Spinal cord (tissue), 10 donors: ENCODE results near the gene LMBR1. TPM values are rescaled to one million over a fixed set of nuclear protein-coding genes. Genes with fewer than 3 reads are reported as not detected.

Experiments
- DNase-seq, 6 donors: peaks; one replicate each; pipeline versions ENCODE4 v3.0.0 to v3.0.0-alpha.2; 2013 to 2015; ENCODE audit warnings: low spot score in 6 of 6, low read depth in 4 of 6
- H3K27ac ChIP-seq: one replicate; pipeline ENCODE4 v1.5.1; 2013; ENCODE audit warnings: low read depth, low read length, control low read depth
- H3K27me3 ChIP-seq: one replicate; pipeline ENCODE4 v1.6.1; 2013; ENCODE audit warnings: low read length; ENCODE audit not compliant: control insufficient read depth, insufficient read depth
- H3K36me3 ChIP-seq: one replicate; pipeline ENCODE4 v1.6.1; 2013; ENCODE audit warnings: low read length; ENCODE audit not compliant: control insufficient read depth, insufficient read depth
- H3K4me1 ChIP-seq: one replicate; pipeline ENCODE4 v1.6.1; 2013; ENCODE audit warnings: low read length; ENCODE audit not compliant: control insufficient read depth, insufficient read depth
- H3K4me3 ChIP-seq: one replicate; pipeline ENCODE4 v1.5.1; 2013; ENCODE audit warnings: low read depth, low read length, control low read depth
- H3K9me3 ChIP-seq: one replicate; pipeline ENCODE4 v1.6.1; 2013; ENCODE audit warnings: low read length; ENCODE audit not compliant: control insufficient read depth, insufficient read depth
- WGBS: methylation state at CpG from one replicate; pipeline ENCODE4 v1.1.5; 2013; ENCODE audit warnings: missing lambda C conversion rate; ENCODE audit not compliant: insufficient coverage; 5-methylcytosine and 5-hydroxymethylcytosine counted together
- polyA plus RNA-seq, 2 donors: library from polyadenylated mRNA; unstranded; fragments of 120-200 nt; gene quantifications; one replicate each; pipeline ENCODE4 v1.2.1, GENCODE V29; 2013; ENCODE audit not compliant: insufficient read length in 2 of 2
- total RNA-seq, 2 donors: library from RNA; depleted of rRNA in 1 of 2; stranded (reverse); fragments of 120-200 nt in 1 of 2; fragments of >200 nt in 1 of 2; gene quantifications; one replicate each; pipeline versions ENCODE4 v1.2.3 to v1.2.4, GENCODE V29; 2013 to 2014
- donor health status: healthy.

LMBR1 gene
- total and polyA plus RNA-seq, 4 donors, result 54.9 to 164 (median 64.1) TPM

GRCh38 chr7:156661637-156662036, 231.3 kb downstream of the LMBR1 start:
- no peak for DNase-seq
- Histone ChIP-seq H3K36me3 (no peaks in the 10 kb centered on the region), H3K27me3 (no peaks in the 10 kb centered on the region), H3K4me3 (no peak overlapping the region), H3K27ac (no peak overlapping the region), H3K9me3 (no peaks in the 10 kb centered on the region), H3K4me1 (peaks cover 2% of the 10 kb centered on the region)
- WGBS, result no CpG with 5 or more reads among the region's 5 CpGs

GRCh38 chr7:156659961-156660360, 233.0 kb downstream of the LMBR1 start:
- 72% methylated on average over 10 of the region's 11 CpGs for WGBS
- no peaks in the 10 kb centered on the region for H3K27me3 ChIP-seq
- DNase-seq, result no peak
- H3K27ac ChIP-seq, result no peak overlapping the region
- H3K36me3 ChIP-seq, result no peaks in the 10 kb centered on the region
- no peaks in the 10 kb centered on the region for H3K9me3 ChIP-seq
- H3K4me1 ChIP-seq, result peaks cover 4% of the 10 kb centered on the region
- no peak overlapping the region for H3K4me3 ChIP-seq

GRCh38 chr7:156659203-156659602, 233.8 kb downstream of the LMBR1 start:
- H3K27ac ChIP-seq, result no peak overlapping the region
- no peaks in the 10 kb centered on the region for H3K36me3 ChIP-seq
- no peak for DNase-seq
- WGBS, result no CpG with 5 or more reads among the region's 6 CpGs
- peaks cover 4% of the 10 kb centered on the region for H3K4me1 ChIP-seq
- H3K9me3 ChIP-seq, result no peaks in the 10 kb centered on the region
- no peaks in the 10 kb centered on the region for H3K27me3 ChIP-seq
- H3K4me3 ChIP-seq, result no peak overlapping the region

- no peaks in the 10 kb centered on the region for H3K9me3 ChIP-seq
- DNase-seq, result no peak
- H3K27ac ChIP-seq, result no peak overlapping the region
- no peak overlapping the region for H3K4me3 ChIP-seq
- H3K4me1 ChIP-seq, result peaks cover 4% of the 10 kb centered on the region
- no peaks in the 10 kb centered on the region for H3K36me3 ChIP-seq
- 90% methylated on average over 2 of the region's 4 CpGs for WGBS
- no peaks in the 10 kb centered on the region for H3K27me3 ChIP-seq
These were observed 235.3 kb downstream of the LMBR1 start for GRCh38 chr7:156657681-156658080.

GRCh38 chr7:156656598-156656997, 236.4 kb downstream of the LMBR1 start:
- DNase-seq, result peak in 2 of 6 donors; percentile 4 to 5
- WGBS, result 35% methylated on average over 6 of the region's 7 CpGs
- Histone ChIP-seq H3K4me3 (no peak overlapping the region), H3K27me3 (no peaks in the 10 kb centered on the region), H3K27ac (no peak overlapping the region), H3K4me1 (peaks cover 4% of the 10 kb centered on the region), H3K9me3 (no peaks in the 10 kb centered on the region), H3K36me3 (no peaks in the 10 kb centered on the region)

- H3K36me3 ChIP-seq, result no peaks in the 10 kb centered on the region
- no CpG with 5 or more reads among the region's 4 CpGs for WGBS
- no peak overlapping the region for H3K4me3 ChIP-seq
- H3K9me3 ChIP-seq, result no peaks in the 10 kb centered on the region
- no peak overlapping the region for H3K27ac ChIP-seq
- no peak for DNase-seq
- H3K4me1 ChIP-seq, result peaks cover 4% of the 10 kb centered on the region
- no peaks in the 10 kb centered on the region for H3K27me3 ChIP-seq
These were observed 237.0 kb downstream of the LMBR1 start for GRCh38 chr7:156655983-156656382.

GRCh38 chr7:156655251-156655650, 237.7 kb downstream of the LMBR1 start:
- Histone ChIP-seq H3K4me1 (peaks cover 4% of the 10 kb centered on the region), H3K27ac (no peak overlapping the region), H3K9me3 (no peaks in the 10 kb centered on the region), H3K27me3 (no peaks in the 10 kb centered on the region), H3K4me3 (no peak overlapping the region), H3K36me3 (no peaks in the 10 kb centered on the region)
- DNase-seq, result no peak
- WGBS, result 87% methylated on average over 5 of the region's 6 CpGs

- peaks cover 4% of the 10 kb centered on the region for H3K4me1 ChIP-seq
- DNase-seq, result no peak
- H3K27me3 ChIP-seq, result no peaks in the 10 kb centered on the region
- H3K4me3 ChIP-seq, result no peak overlapping the region
- WGBS, result 72% methylated on average over 7 of the region's 10 CpGs
- no peaks in the 10 kb centered on the region for H3K36me3 ChIP-seq
- H3K9me3 ChIP-seq, result no peaks in the 10 kb centered on the region
- no peak overlapping the region for H3K27ac ChIP-seq
These were observed 238.3 kb downstream of the LMBR1 start for GRCh38 chr7:156654511-156655234.

GRCh38 chr7:156652886-156653568, 240.0 kb downstream of the LMBR1 start:
- Histone ChIP-seq H3K4me3 (no peak overlapping the region), H3K36me3 (no peaks in the 10 kb centered on the region), H3K27me3 (no peaks in the 10 kb centered on the region), H3K27ac (no peak overlapping the region), H3K4me1 (peaks cover 4% of the 10 kb centered on the region), H3K9me3 (no peaks in the 10 kb centered on the region)
- DNase-seq, result no peak
- whole genome bisulfite sequencing, result 96% methylated on average over 3 of the region's 8 CpGs

GRCh38 chr7:156651474-156651873, 241.5 kb downstream of the LMBR1 start:
- no peaks in the 10 kb centered on the region for H3K27me3 ChIP-seq
- H3K27ac ChIP-seq, result no peak overlapping the region
- no peak overlapping the region for H3K4me3 ChIP-seq
- no peaks in the 10 kb centered on the region for H3K9me3 ChIP-seq
- WGBS, result no CpG with 5 or more reads among the region's 4 CpGs
- no peaks in the 10 kb centered on the region for H3K36me3 ChIP-seq
- peaks cover under 1% of the 10 kb centered on the region for H3K4me1 ChIP-seq
- DNase-seq, result no peak
